EL (cell line): ENCODE results near the gene GAGE10.
"Not testable (repeated sequence)": the region's sequence is repeated elsewhere in the genome, so short reads cannot be mapped to it uniquely, and the experiment has no call there.

Experiments
- DNase-seq: peaks from one replicate; pipeline ENCODE4 v3.0.0-alpha.2; 2016

Gene GAGE10

DNA sequence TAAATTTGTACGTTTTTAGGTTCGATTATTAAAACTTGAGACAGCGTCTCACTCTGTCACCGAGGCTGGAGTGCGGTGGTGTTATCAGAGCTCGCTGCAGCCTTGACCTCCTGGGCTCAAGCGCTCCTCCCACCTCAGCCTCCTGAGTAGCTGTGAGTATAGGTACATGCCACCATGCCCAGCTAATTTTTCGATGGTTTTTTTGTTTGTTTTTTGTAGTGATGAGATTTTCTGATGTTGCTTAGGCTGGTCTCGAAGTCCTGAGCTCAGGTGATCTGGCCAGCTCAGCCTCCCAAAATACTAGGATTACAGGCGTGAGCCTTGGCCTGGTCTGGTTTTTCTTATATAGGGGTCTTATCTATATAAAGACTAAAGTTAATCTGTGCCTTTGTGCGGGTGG lies 27.0 kb downstream of the GAGE10 start:
- not testable (repeated sequence) for DNase-seq

DNA sequence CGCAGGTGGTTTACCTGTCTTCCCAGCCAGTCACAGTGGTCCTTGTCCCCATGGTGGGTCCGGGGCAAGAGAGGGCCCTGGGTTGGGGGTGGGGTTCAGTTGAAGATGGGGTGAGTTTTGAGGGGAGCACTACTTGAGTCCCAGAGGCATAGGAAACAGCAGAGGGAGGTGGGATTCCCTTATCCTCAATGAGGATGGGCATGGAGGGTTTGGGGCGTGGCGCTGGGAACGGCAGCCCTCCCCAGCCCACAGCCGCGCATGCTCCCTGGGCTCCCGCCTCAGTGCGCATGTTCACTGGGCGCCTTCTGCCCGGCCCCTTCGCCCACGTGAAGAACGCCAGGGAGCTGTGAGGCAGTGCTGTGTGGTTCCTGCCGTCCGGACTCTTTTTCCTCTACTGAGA lies 27.8 kb downstream of the GAGE10 start, which contains the start of gene GAGE13:
GAGE13 (plus strand) TSS at position 301 of the 400 bp plus-strand sequence. CDS start 1,156 bp downstream, outside the sequence.
- not testable (repeated sequence) for DNase-seq

DNA sequence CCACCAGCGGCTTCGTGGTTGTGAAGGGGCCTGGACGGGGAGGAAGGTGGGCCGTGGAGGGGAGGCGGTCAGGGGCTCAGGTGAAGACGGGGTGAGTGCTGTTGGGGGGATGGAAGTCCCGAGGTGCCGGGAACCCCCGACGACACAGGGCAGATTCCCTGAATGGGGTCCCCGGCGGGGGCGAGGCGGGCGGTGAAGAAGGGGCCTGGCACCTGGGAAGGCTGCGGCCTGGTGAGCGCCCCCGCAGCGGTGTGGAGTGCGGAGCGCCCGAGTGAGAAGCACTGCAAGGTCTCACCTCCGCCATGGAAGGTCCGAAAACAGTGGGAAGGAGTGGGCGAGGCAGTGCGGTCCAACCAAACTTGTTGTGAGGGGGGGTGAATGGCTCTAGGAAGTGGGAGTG lies 28.4 kb downstream of the GAGE10 start:
- DNase-seq, result not testable (repeated sequence)

DNA sequence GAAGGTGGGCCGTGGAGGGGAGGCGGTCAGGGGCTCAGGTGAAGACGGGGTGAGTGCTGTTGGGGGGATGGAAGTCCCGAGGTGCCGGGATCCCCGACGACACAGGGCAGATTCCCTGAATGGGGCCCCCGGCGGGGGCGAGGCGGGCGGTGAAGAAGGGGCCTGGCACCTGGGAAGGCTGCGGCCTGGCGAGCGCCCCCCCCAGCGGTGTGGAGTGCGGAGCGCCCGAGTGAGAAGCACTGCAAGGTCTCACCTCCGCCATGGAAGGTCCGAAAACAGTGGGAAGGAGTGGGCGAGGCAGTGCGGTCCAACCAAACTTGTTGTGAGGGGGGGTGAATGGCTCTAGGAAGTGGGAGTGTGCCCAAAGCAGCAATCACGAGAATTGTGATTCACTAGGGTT lies 38.0 kb downstream of the GAGE10 start:
- DNase-seq, result not testable (repeated sequence)

DNA sequence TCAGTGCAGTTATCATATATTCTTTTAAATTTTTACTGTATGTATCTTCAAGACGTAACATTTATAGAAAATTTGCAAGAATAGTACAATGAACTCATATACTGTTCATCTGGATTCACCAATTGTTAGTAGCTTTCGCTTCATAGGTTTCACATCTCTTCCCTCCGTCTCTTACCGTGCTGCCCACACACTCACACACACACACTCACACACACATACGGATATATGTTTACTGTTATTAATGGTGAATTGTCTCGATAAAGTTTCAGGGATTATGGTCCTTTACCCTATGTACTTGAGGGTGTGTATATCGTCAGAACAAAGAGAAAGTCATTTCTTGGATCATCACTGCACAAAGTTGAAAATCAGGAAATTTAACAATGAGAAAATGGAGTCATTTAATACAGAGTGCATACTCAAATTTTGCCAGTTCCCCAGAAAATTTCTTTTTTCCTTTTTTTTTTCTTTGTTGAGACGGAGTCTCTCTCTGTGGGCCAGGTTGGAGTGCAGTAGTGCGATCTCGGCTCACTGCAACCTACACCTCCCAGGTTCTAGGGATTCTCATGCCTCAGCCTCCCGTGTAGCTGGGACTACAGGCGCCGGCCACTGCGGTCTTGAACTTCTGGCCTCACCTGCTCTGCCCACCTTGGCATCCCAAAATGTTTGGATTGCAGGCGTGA lies 41.2 kb downstream of the GAGE10 start:
- not testable (repeated sequence) for DNase-seq

DNA sequence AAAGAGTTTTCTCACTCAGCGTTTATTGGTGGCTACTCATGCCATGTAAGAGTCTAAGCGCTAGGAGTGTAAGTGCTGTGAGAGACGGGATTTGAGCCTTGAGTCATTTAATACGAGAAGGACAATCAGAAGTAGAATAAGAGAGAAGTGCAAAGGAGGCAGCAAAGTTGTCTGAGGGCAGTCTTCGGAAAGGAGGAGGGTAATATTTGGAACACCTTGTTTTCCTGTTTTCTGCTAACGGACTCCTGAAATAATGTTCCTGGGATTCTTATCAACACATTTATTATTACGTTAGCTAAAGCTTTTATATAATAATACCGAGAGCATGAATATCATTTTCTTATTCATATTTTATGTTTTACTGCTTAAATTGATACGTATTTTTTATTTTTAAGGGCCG lies 42.0 kb downstream of the GAGE10 start:
- DNase-seq, result not testable (repeated sequence)

DNA sequence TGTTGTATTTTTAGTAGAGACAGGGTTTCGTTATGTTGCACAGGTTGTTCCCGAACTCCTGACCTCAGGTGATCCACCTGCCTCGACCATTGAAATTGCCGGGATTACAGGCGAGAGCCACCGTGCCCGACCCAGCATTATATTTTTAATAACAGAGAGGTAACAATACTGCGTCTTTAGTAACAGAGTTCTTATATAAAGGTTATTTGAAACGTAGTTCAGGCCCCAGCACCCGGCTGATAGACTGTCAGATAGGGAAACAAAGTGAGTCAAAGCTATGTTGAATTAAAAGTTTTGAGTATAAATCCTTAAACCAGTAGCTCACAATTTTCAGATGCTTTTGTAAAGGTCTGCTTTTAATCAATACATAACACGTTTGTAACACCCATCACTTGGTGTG lies 42.7 kb downstream of the GAGE10 start:
- DNase-seq, result not testable (repeated sequence)
